NCI-H1694 (cell line): ENCODE results near the gene ZNF770.
"Not testable (repeated sequence)": the region's sequence is repeated elsewhere in the genome, so short reads cannot be mapped to it uniquely, and the experiment has no call there.

Experiments used
- DNase-seq: peaks from one replicate; lab custom pipeline; 2025; lab: John Stamatoyannopoulos, UW

The ZNF770 gene

DNA sequence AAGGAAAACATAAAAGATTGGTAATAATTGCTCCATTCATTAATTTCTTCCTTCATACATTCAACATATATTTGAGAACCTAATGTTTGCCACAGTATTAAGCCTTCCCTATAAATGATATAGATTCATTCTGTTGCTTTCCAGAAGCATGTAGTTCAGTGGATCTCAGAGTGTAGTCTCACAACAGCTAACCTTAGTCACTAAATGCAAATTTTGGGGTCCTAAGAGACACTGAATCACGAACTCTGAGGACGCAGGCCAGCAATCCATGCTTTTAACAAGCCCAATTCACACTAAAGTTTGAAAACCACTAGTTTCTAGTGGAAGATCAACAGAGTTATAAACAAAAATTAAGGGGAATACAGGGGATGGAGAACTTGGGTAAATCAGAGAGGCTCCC lies 11.3 kb downstream of the ZNF770 start:
- no peak for DNase-seq

DNA sequence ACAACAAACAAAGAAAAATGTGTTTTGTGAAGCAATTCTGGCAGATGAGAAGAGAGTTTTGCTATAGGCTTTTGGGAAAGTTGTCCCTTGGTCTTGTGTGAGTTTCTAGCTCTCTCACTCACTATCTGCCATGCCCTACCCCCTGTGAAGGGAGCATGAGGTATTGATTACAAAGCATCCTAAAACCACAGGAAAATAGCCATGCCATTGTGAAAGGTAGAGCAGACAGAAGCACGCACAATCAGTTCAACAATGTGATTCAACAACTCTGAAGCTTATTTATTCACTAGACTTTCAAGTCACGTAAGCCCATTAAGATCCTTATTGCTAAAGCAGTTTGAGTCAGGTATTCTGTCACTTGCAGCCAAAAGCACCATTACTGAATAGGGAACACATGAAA lies 12.0 kb downstream of the ZNF770 start:
- DNase-seq = no peak

DNA sequence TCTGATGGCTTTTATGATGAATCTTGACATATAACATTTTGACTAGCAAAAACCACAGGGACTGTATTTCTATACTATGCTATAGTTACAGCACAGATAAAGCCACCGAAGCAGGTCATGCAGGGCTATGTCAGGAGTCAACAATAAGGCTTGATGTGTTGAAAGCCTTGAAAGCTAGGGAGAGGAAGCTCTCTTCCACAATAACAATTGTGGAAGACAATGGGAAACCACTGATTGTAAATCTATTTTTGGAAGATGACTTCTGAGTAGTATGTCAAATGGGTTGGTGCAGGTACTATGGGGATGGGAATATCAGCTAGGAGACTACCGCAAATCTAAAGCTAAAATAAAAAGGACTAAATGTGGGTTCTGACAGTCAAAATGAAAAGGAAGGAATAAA lies 14.6 kb downstream of the ZNF770 start:
- DNase-seq = no peak

DNA sequence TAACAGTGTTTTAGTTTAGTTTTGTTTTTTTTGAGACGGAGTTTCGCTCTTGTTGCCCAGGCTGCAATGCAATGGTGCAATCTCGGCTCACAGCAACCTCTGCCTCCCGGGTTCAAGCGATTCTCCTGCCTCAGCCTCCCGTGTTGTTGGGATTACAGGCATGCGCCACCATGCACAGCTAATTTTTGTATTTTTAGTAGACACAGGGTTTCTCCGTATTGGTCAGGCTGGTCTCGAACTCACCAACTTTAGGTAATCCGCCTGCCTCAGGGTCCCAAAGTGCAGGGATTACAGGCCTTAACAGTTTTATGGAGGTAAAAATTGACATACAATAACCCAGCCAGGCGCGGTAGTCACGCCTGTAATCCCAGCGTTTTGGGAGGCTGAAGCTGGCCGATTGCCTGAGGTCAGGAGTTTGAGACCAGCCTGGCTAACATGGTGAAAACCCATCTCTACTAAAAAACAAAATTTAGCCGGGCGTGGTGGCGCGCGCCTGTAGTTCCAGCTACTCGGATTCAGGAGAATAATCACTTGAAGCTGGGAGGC lies 17.9 kb downstream of the ZNF770 start:
- DNase-seq = not testable (repeated sequence)

DNA sequence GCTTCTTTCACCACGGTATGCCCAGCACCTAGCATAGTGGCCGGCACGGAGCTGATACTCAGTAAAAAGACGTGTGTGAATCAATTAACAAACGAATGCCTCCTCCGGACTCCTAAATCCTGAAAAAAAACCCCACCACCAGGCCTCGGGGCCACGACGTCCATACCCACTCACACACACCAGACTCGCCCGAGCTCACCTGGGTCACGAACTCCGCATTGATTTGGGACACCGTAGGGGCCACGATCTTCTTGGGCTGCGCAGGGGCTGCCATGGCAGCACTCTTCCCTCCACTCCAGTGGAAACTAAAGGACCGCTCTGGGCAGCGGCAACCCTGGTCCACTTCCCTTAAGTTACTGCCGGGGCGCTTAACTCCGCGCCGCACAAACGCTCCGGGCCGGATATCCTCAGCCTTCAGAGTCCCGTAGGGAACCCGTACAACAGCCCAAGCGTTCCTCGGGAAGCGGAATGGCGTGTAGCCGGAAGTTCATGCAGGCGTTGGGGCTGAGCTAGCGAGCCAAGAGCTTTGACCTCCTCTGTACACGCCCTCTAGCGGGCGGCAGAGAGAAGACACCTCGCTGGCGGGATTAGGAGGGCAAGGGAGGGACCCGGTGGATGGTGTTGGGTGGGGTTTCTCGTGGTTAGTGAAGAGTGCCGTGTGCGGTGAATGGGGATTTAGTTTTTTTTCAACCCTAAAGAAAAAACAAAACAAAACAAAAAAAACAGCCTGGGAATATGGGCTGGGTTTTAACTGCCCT lies 18.6 kb downstream of the ZNF770 start, which contains the start of gene AQR:
AQR (minus strand) TSS at position 403 of the 758 bp plus-strand sequence; CDS start at position 274, 129 bp downstream.
- peak; percentile 96 for DNase-seq

DNA sequence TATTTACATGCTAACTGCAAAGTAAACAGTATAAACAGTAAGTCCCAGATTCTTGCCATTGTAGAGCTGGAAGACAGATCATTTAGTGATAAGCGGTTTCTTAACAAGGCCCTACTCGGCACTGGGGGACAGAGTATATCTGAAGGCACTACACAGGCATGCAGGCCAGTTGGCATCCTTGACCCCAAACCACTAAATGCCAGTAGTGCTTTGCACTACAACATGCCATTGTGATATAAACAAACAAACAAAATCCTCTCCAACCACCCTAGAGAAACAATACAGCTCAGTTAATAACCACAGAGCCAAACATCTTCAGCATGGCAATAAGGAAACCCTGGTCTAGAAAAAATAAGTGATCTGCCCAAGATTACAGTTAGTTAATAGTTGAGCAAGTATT lies 23.8 kb downstream of the ZNF770 start:
- DNase-seq = no peak

DNA sequence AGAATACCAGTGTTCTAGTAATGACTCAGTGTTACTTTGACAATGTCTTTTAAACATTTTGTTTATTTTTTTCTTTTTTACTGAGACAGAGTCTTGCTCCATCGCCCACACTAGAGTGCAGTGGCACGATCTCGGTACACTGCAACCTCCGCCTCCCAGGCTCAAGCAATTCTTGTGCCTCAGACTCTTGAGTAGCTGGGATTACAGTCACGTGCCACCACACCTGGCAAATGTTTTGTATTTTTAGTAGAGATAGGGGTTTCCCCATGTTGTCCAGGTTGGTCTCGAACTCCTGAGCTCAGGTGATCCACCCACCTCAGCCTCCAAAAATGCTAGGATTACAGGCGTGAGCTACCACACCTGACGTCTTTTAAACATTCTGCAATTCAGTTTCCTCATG lies 34.2 kb downstream of the ZNF770 start:
- no peak for DNase-seq

DNA sequence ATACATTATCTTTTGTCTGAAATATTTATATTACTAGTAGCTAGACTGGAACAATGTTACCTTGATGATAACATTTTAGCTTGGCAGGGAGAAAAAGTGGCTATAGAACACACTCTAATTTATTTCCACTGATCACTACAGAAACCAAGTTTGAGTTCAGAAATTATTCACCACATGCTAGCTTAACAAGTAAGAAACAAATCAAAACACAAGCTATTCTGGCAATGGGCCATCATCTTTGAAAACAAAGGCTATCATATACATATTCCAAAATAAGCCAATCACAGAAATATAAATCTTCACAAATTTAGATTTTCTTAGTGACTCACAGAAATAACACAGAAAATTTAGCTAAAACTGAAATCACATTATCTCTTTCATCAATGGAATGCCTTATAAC lies 35.6 kb downstream of the ZNF770 start:
- no peak for DNase-seq

DNA sequence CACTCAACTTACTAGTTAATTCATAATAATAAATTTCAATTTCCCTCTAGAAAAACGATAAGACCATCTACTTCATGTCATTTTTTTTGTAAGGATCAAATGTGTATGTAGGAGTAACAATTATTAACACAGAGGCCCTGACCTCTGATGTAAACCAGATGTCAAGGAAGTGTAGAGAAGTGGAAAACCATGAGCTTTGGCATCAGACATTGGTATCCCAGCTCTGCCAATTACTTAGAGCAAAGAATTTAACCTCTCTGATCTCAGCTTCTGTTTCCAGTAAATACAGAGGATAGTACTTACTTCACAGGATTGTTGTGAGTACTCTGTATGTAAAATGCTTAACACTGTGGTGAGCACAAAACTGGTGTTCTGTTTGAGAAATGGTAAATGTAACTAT lies 36.1 kb downstream of the ZNF770 start:
- DNase-seq = no peak

DNA sequence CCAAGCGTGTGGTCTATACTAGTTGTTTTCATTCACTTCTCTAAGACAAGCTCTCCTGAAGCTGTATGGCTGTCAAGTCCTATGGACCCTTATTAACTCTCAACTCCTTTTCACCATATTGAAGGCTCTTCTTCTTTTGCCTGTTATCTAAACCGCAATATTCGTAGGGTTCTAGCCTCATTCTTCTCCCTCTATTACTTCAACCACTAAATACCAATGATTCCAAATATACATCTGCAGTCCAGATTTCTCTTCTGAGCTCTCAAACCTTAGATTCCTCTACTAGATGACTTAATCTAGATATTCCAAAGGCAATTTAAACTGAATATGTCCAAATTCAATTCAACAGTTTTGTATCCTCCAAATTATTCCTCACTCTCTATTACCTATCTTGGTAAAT lies 43.2 kb downstream of the ZNF770 start:
- no peak for DNase-seq

DNA sequence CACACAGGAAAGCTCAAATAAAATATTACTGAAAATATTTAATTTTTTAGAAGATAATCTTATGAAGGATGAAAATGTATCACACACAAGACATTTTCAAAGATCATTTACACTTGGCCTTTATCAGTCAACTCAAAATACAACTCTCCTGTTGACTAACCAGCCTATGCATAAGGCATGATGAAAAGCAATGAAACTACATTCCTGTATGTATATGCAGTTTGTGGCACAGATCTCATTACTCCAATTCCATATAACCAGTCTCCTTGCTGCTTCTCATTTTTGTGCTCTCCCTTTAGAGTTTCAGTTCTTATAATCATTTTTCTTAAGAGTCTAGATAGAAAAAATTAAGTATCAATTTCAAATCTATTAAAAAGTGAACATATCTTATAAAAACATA lies 44.4 kb downstream of the ZNF770 start:
- DNase-seq = no peak

DNA sequence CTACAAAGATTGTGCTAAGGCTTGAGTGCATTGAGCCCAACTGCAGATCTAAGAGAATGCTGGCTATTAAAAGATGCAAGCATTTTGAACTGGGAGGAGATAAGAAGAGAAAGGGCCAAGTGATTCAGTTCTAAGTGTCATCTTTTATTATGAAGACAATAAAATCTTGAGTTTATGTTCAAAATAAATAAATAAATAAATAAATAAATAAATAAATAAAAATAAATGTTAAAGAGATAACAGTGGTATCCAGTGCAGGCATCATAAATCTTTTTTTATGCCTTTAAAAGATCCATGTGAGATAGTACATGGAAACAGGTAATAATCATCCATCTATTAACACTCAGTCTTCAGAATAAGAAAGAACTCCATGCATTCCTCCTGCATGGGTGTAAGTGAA lies 44.8 kb downstream of the ZNF770 start:
- not testable (repeated sequence) for DNase-seq

DNA sequence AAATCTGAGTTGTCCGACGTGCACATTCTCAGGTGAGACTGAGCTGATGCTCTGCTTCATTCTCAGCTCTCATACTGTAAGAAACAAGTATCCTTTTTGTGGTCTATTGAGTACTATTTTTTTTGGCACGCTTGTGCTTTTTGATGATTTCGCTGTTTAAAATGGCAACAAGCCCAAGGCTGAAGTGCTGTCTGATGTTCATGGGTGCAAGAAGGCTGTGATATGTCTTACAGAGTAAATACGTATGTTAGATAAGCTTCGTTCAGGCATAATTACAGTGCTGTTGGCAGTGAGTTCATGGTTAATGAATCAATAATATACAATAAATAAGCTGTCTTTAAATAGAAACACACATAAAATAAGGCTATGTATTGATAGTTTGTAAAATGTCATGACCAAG lies 45.7 kb downstream of the ZNF770 start:
- no peak for DNase-seq

DNA sequence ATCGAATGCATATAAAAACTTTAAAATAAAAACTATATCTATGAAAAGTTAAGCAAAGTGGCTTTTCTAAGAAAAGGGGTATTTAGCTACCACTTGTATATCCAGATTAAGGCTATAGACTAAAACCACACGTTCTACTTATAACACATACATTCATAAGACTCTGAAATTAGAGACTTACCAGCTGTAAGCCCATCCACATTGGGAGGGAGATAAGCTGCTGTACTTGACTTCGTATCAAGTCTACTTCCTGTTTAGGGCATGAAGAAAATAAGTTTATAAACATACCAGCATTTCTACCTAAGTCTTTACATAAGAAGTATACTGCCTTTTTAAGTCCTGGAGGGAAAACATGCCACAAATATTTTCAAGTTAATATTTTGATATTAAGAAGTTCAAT lies 46.3 kb downstream of the ZNF770 start:
- no peak for DNase-seq

DNA sequence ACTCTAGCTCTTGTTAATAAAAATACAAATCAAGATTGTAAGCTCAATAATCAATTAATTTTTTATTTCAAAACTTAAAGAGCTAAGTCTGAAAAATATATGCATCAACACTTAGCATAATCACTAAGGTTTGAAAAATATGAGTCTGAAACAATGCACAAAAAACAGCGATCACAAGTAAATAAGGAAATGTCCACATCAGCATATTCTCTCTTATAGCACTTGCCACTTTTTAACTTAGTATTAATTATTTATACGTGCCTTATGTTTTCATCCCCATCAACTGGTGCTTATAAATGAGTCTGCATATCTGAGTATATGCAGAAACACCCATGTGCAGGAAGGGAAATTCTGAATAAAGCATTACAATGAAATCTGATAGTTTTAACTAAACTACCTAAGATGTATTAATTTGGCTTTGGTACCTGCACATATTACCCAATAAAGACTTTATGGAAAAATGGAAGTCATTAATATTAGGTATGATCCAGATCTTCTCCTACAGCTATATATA lies 46.8 kb downstream of the ZNF770 start:
- DNase-seq = no peak

DNA sequence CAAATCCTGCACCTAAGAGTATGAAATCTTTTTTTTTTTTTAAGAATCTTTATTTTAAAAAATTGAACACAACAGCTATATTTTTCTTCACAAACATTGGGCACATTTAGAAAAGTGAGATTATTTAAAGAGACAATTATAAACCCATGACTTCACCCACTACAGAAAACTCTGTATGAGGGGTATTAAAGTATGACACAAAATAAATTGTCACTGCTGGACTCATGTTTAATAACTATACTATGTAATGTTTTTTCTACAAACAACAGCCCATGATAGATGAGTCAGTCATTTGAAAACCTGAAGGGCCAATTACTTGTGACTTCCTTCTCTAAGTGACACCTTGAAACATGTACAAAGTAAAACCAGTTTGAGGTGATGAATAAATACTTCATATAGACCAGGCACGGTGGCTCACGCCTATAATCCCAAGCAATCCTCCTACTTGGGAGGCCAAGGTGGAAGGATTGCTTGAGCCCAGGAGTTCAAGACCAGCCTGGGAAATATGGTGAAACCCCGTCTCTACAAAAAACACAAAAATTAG lies 54.6 kb downstream of the ZNF770 start:
- no peak for DNase-seq

DNA sequence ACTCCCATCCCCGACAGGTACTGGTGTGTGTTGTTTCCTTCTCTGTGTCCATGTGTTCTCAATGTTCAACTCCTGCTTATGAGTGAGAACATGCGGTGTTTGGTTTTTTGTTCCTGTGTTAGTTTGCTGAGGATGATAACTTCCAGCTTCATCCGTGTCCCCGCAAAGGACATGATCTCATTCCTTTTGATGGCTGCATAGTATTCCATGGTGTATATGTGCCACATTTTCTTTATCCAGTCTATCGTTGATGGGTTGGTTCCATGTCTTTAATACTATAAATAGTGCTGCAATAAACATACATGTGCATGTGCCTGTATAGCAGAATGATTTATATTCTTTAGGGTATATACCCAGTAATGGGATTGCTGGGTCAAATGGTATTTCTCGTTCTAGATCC lies 59.7 kb downstream of the ZNF770 start:
- not testable (repeated sequence) for DNase-seq
